ENCODE measurements around the gene ARHGAP9. TPM values are rescaled to one million over a fixed set of nuclear protein-coding genes. Genes with fewer than 3 reads are reported as not detected.

Gene ARHGAP9
- total RNA-seq, 1 experiment from 2014 or later = 0.52 TPM

GRCh38 chr12:57474862-57475261 is 4.8 kb downstream of the ARHGAP9 start:
- H3K27ac ChIP-seq (ENCODE audit: low read depth, low read length, poor library complexity, severe bottlenecking) = no peak overlapping the region
- no peak overlapping the region for H3K4me3 ChIP-seq (ENCODE audit: low read depth, low read length, poor library complexity, severe bottlenecking)
- H3K36me3 ChIP-seq (ENCODE audit: insufficient read depth, low read length, poor library complexity, severe bottlenecking) = no peaks in the 10 kb centered on the region
- H3K9me3 ChIP-seq (ENCODE audit: low read depth, low read length, poor library complexity, severe bottlenecking) = no peaks in the 10 kb centered on the region
- POLR2A ChIA-PET (ENCODE audit: low non-redundant PET) = interaction anchor here (0.5 kb wide), 1 partner anchor 12 kb away, joined by 8 read pairs; no protein-coding TSS in a partner anchor
- intact Hi-C loops (cut with micrococcal nuclease; ENCODE audit: unreplicated experiment) = no loop called here
- no peak for DNase-seq (ENCODE audit: low spot score)
- CTCF ChIA-PET = no interaction called here
- H3K4me1 ChIP-seq (ENCODE audit: insufficient read depth, low read length, poor library complexity, severe bottlenecking) = no peaks in the 10 kb centered on the region
- H3K27me3 ChIP-seq (replicated peaks; ENCODE audit: insufficient read depth, low read depth, low read length, poor library complexity) = peaks cover 29% of the 10 kb centered on the region
- BruUV-seq (replicated peaks) = no TSS peak
- TF ChIP-seq CTCF (conservative IDR thresholded peaks at IDR 0.05; ENCODE audit: low read depth, low read length) = no peak

- TF ChIP-seq CTCF (conservative IDR thresholded peaks at IDR 0.05; ENCODE audit: low read depth, low read length) (no peak), EZH2 (IDR thresholded peaks at IDR 0.05; ENCODE audit: borderline replicate concordance, low read depth, low read length, poor library complexity, severe bottlenecking) (no peak)
- Histone ChIP-seq H3K4me3 (ENCODE audit: low read depth, low read length, poor library complexity, severe bottlenecking) (no peak overlapping the region), H3K27ac (ENCODE audit: low read depth, low read length, poor library complexity, severe bottlenecking) (no peak overlapping the region), H3K27me3 (replicated peaks; ENCODE audit: insufficient read depth, low read depth, low read length, poor library complexity) (peaks cover 29% of the 10 kb centered on the region), H3K9me3 (ENCODE audit: low read depth, low read length, poor library complexity, severe bottlenecking) (no peaks in the 10 kb centered on the region), H3K36me3 (ENCODE audit: insufficient read depth, low read length, poor library complexity, severe bottlenecking) (no peaks in the 10 kb centered on the region), H3K4me1 (ENCODE audit: insufficient read depth, low read length, poor library complexity, severe bottlenecking) (no peaks in the 10 kb centered on the region)
- intact Hi-C loops (cut with micrococcal nuclease; ENCODE audit: unreplicated experiment) = no loop called here
- no TSS peak for BruUV-seq (replicated peaks)
- ChIA-PET CTCF (no interaction called here), POLR2A (ENCODE audit: low non-redundant PET) (no interaction called here)
- no peak for DNase-seq (ENCODE audit: low spot score)
Measured at GRCh38 chr12:57474430-57474829, 5.2 kb downstream of the ARHGAP9 start.

DNA sequence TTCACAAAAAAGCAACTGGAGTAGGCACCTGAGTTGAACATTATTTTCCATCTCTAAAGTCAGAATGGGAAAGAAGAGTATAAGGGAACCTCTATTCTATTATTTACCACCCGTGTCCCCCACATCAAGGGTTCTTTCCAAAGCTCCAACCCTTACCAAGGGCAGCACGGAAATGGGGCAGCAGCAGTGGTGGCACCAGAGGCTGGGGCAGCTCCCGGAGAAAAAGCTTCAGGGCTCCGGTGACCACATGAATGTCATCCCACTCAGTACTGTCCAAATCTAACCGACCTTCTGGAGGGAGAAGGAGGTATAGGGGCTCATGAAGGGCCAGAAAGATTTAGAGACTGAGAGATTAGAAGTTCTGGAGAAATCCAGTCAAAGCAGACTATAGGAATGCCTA is 5.8 kb downstream of the ARHGAP9 start:
- TF ChIP-seq CTCF (conservative IDR thresholded peaks at IDR 0.05; ENCODE audit: low read depth, low read length) (no peak), EZH2 (IDR thresholded peaks at IDR 0.05; ENCODE audit: borderline replicate concordance, low read depth, low read length, poor library complexity, severe bottlenecking) (no peak)
- ChIA-PET POLR2A (ENCODE audit: low non-redundant PET) (interaction anchor here (0.7 kb wide), 1 partner anchor 26 kb away, joined by 3 read pairs; no protein-coding TSS in a partner anchor), CTCF (no interaction called here)
- H3K27ac ChIP-seq (ENCODE audit: low read depth, low read length, poor library complexity, severe bottlenecking) = no peak overlapping the region
- H3K27me3 ChIP-seq (replicated peaks; ENCODE audit: insufficient read depth, low read depth, low read length, poor library complexity) = peaks cover 29% of the 10 kb centered on the region
- H3K9me3 ChIP-seq (ENCODE audit: low read depth, low read length, poor library complexity, severe bottlenecking) = no peaks in the 10 kb centered on the region
- no peak overlapping the region for H3K4me3 ChIP-seq (ENCODE audit: low read depth, low read length, poor library complexity, severe bottlenecking)
- BruUV-seq (replicated peaks) = no TSS peak
- H3K36me3 ChIP-seq (ENCODE audit: insufficient read depth, low read length, poor library complexity, severe bottlenecking) = no peaks in the 10 kb centered on the region
- H3K4me1 ChIP-seq (ENCODE audit: insufficient read depth, low read length, poor library complexity, severe bottlenecking) = no peaks in the 10 kb centered on the region
- intact Hi-C loops (cut with micrococcal nuclease; ENCODE audit: unreplicated experiment) = no loop called here
- DNase-seq (ENCODE audit: low spot score) = no peak

Data from A673 (cell line).